Keratinocyte (primary cell): ENCODE data around the gene RPS16. TPM values are rescaled to one million over a fixed set of nuclear protein-coding genes. Genes with fewer than 3 reads are reported as not detected.

ENCODE experiments used
- DNase-seq: peaks from one replicate; pipeline ENCODE4 v3.0.0-alpha.2; 2011; ENCODE audit warnings: low read depth, missing footprints, low spot score
- FAIRE-seq: peaks from 2 replicates; lab custom pipeline; 2011; peaks lifted over from hg19 to GRCh38; lab: Jason Lieb, UNC
- H2AFZ ChIP-seq: 2 replicates; pipeline ENCODE4 v1.6.0; 2012; ENCODE audit warnings: low read length, control low read depth, inconsistent platforms; ENCODE audit not compliant: control insufficient read depth
- H3K27ac ChIP-seq: 2 replicates; pipeline ENCODE4 v1.5.1; 2011; ENCODE audit warnings: low read length; ENCODE audit not compliant: control insufficient read depth, insufficient read depth
- H3K27me3 ChIP-seq: 3 replicates; pipeline ENCODE4 v1.6.0; 2011; ENCODE audit warnings: low read length; ENCODE audit not compliant: control insufficient read depth, insufficient read depth; ENCODE audit errors: extremely low read depth
- H3K36me3 ChIP-seq, 2 experiments: 2 replicates in 1 of 2; 3 replicates in 1 of 2; pipeline ENCODE4 v1.5.1; 2011; ENCODE audit warnings: low read length in 2 of 2, mild to moderate bottlenecking in 1 of 2; ENCODE audit not compliant: control insufficient read depth in 2 of 2, insufficient read depth in 2 of 2; ENCODE audit errors: extremely low read depth in 1 of 2
- H3K4me1 ChIP-seq: 3 replicates; pipeline ENCODE4 v1.5.1; 2011; ENCODE audit warnings: low read length; ENCODE audit not compliant: control insufficient read depth, insufficient read depth; ENCODE audit errors: extremely low read depth
- H3K4me2 ChIP-seq: 3 replicates; pipeline ENCODE4 v1.6.0; 2011; ENCODE audit warnings: low read depth, low read length; ENCODE audit not compliant: control insufficient read depth, insufficient read depth; ENCODE audit errors: extremely low read depth
- H3K4me3 ChIP-seq, 3 experiments: fragments of 200-600 bp in 1 of 3; sonication (generic) in 1 of 3; 2 replicates in 2 of 3; 3 replicates in 1 of 3; pipeline ENCODE4 v1.5.1; 2011 to 2016; ENCODE audit warnings: low read length in 3 of 3, mild to moderate bottlenecking in 3 of 3, control low read depth in 2 of 3, inconsistent platforms in 1 of 3, low read depth in 1 of 3, mixed read lengths in 1 of 3, mixed run types in 1 of 3, moderate library complexity in 1 of 3; ENCODE audit not compliant: control insufficient read depth in 2 of 3, insufficient read depth in 2 of 3; ENCODE audit errors: extremely low read depth in 1 of 3
- H3K79me2 ChIP-seq: 2 replicates; pipeline ENCODE4 v1.6.0; 2012; ENCODE audit warnings: low read length; ENCODE audit not compliant: control insufficient read depth, insufficient read depth
- H3K9ac ChIP-seq: 3 replicates; pipeline ENCODE4 v1.6.0; 2011; ENCODE audit warnings: low read length; ENCODE audit not compliant: control insufficient read depth, insufficient read depth; ENCODE audit errors: extremely low read depth
- H3K9me1 ChIP-seq: 3 replicates; pipeline ENCODE4 v1.6.0; 2011; ENCODE audit warnings: low read length; ENCODE audit not compliant: control insufficient read depth, insufficient read depth; ENCODE audit errors: extremely low read depth
- H3K9me3 ChIP-seq: 2 replicates; pipeline ENCODE4 v1.5.1; 2012; ENCODE audit warnings: low read depth, low read length; ENCODE audit not compliant: control insufficient read depth
- H4K20me1 ChIP-seq: 3 replicates; pipeline ENCODE4 v1.6.0; 2011; ENCODE audit warnings: low read length; ENCODE audit not compliant: control insufficient read depth, insufficient read depth; ENCODE audit errors: extremely low read depth
- EZH2 ChIP-seq: IDR thresholded peaks from one replicate; pipeline ENCODE4 v1.6.1; 2012; ENCODE audit warnings: inconsistent platforms, mild to moderate bottlenecking, low read length, moderate library complexity
- dilution Hi-C: fragments of 300-500 bp; cut with MboI; formaldehyde crosslinking; loops from one replicate; pipeline ENCODE4 v1.7.0; 2020; ENCODE audit warnings: low sequenced_read_pairs; ENCODE audit not compliant: extremely low pct_ligation_motif_present
- polyA plus RNA-seq, 5 experiments: library from polyadenylated mRNA; depleted of rRNA in 3 of 5; stranded (reverse) in 3 of 5; stranded (forward) in 1 of 5; unstranded in 1 of 5; fragments of >200 nt; gene quantifications; 1 replicate in 1 of 5; 2 replicates in 3 of 5; 3 replicates in 1 of 5; pipeline versions ENCODE4 v1.2.1 to v1.2.3, GENCODE V29; 2011 to 2012; ENCODE audit warnings: missing spikeins in 2 of 5, low read depth in 1 of 5, low replicate concordance in 1 of 5
- TF ChIP-seq, protein P1 (sequence below), 3 experiments: IDR thresholded peaks in 1 of 3; conservative IDR thresholded peaks in 1 of 3; optimal IDR thresholded peaks in 1 of 3; 2 replicates in 2 of 3; 3 replicates in 1 of 3; pipeline versions ENCODE3 to v1.5.1; 2011; ENCODE audit warnings: low read length in 3 of 3, mild to moderate bottlenecking in 3 of 3, moderate library complexity in 2 of 3, control low read depth in 1 of 3, inconsistent platforms in 1 of 3; ENCODE audit not compliant: insufficient read depth in 2 of 3; ENCODE audit errors: extremely low read depth in 1 of 3

Gene RPS16
- polyA plus RNA-seq, 1 donor (not counting 4 experiments of a cell fraction or from before 2014, with no cell fraction given) = 1,323 TPM

GRCh38 chr19:39430675-39431593 is 4.8 kb downstream of the RPS16 start:
- H3K79me2 ChIP-seq = peaks cover 28% of the 10 kb centered on the region
- H3K27me3 ChIP-seq = no peaks in the 10 kb centered on the region
- H3K27ac ChIP-seq = peak overlapping the region; percentile 31
- H3K36me3 ChIP-seq = peaks cover 15 to 29% of the 10 kb centered on the region in 2 experiments
- no peak overlapping the region for H2AFZ ChIP-seq
- DNase-seq (no peak), FAIRE-seq (no peak)
- H3K9ac ChIP-seq = no peak overlapping the region
- no peak overlapping the region for H3K4me2 ChIP-seq
- H3K4me1 ChIP-seq = peaks cover 17% of the 10 kb centered on the region
- H3K9me3 ChIP-seq = no peaks in the 10 kb centered on the region
- H3K9me1 ChIP-seq = peaks cover 9% of the 10 kb centered on the region
- dilution Hi-C loops = no loop called here
- H3K4me3 ChIP-seq = no peak overlapping the region
- no peak for TF ChIP-seq EZH2
- TF ChIP-seq, protein P1, sequence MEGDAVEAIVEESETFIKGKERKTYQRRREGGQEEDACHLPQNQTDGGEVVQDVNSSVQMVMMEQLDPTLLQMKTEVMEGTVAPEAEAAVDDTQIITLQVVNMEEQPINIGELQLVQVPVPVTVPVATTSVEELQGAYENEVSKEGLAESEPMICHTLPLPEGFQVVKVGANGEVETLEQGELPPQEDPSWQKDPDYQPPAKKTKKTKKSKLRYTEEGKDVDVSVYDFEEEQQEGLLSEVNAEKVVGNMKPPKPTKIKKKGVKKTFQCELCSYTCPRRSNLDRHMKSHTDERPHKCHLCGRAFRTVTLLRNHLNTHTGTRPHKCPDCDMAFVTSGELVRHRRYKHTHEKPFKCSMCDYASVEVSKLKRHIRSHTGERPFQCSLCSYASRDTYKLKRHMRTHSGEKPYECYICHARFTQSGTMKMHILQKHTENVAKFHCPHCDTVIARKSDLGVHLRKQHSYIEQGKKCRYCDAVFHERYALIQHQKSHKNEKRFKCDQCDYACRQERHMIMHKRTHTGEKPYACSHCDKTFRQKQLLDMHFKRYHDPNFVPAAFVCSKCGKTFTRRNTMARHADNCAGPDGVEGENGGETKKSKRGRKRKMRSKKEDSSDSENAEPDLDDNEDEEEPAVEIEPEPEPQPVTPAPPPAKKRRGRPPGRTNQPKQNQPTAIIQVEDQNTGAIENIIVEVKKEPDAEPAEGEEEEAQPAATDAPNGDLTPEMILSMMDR (optimal IDR thresholded peaks at IDR 0.05 in 1 of 3, IDR thresholded peaks at IDR 0.05 in 1 of 3, conservative IDR thresholded peaks at IDR 0.05 in 1 of 3; ENCODE audit: extremely low read depth in 1 of 3, insufficient read depth in 2 of 3, low read length in 3 of 3) = no peak
- peaks cover 15% of the 10 kb centered on the region for H4K20me1 ChIP-seq

GRCh38 chr19:39428283-39429112 is 7.3 kb downstream of the RPS16 start:
- Histone ChIP-seq H3K4me1 (peaks cover 4% of the 10 kb centered on the region), H3K4me3 (no peak overlapping the region), H2AFZ (no peak overlapping the region), H3K9ac (no peak overlapping the region), H3K9me3 (no peaks in the 10 kb centered on the region), H3K9me1 (peaks cover 3% of the 10 kb centered on the region), H3K27me3 (no peaks in the 10 kb centered on the region), H3K79me2 (peaks cover 6% of the 10 kb centered on the region), H3K27ac (no peak overlapping the region), H3K36me3 (peaks cover 10 to 15% of the 10 kb centered on the region in 2 experiments), H3K4me2 (no peak overlapping the region), H4K20me1 (peaks cover 5% of the 10 kb centered on the region)
- TF ChIP-seq, protein P1 (optimal IDR thresholded peaks at IDR 0.05 in 1 of 3, IDR thresholded peaks at IDR 0.05 in 1 of 3, conservative IDR thresholded peaks at IDR 0.05 in 1 of 3; ENCODE audit: extremely low read depth in 1 of 3, insufficient read depth in 2 of 3, low read length in 3 of 3) = no peak
- TF ChIP-seq EZH2 = no peak
- dilution Hi-C loops = no loop called here
- DNase-seq (no peak), FAIRE-seq (no peak)
